Suprapubic skin (tissue), 4 donors: ENCODE data around the gene PRKAG3. TPM values are rescaled to one million over a fixed set of nuclear protein-coding genes. Genes with fewer than 3 reads are reported as not detected.

ENCODE experiments used
- DNase-seq, 2 donors: peaks; one replicate each; pipeline ENCODE4 v3.0.0-alpha.2; 2019; ENCODE audit warnings: low spot score in 2 of 2
- H3K27ac ChIP-seq: fragments of 200-600 bp; sonication (generic); one replicate; pipeline ENCODE4 v1.5.1; 2019
- H3K27me3 ChIP-seq: fragments of 200-600 bp; sonication (generic); one replicate; pipeline ENCODE4 v1.5.1; 2019
- H3K36me3 ChIP-seq: fragments of 200-600 bp; sonication (generic); one replicate; pipeline ENCODE4 v1.5.1; 2019
- H3K4me1 ChIP-seq: fragments of 200-600 bp; sonication (generic); one replicate; pipeline ENCODE4 v1.5.1; 2019
- H3K4me3 ChIP-seq: fragments of 200-600 bp; sonication (generic); one replicate; pipeline ENCODE4 v1.5.1; 2019; ENCODE audit warnings: mild to moderate bottlenecking
- H3K9me3 ChIP-seq: fragments of 200-600 bp; sonication (generic); one replicate; pipeline ENCODE4 v1.5.1; 2019
- EP300 ChIP-seq: sonication (generic); formaldehyde crosslinking; IDR thresholded peaks from one replicate; pipeline ENCODE4 v1.6.1; 2017; ENCODE audit warnings: antibody characterized with exemption
- POLR2A ChIP-seq, 2 donors: fragments of 450-650 bp; IDR thresholded peaks; one replicate each; pipeline ENCODE4 v1.6.1; 2017; ENCODE audit warnings: antibody characterized with exemption in 2 of 2, mild to moderate bottlenecking in 2 of 2, moderate library complexity in 2 of 2
- POLR2AphosphoS5 ChIP-seq, 3 donors: sonication (generic); formaldehyde crosslinking; IDR thresholded peaks; one replicate each; pipeline ENCODE4 v1.6.1; 2017; ENCODE audit warnings: antibody characterized with exemption in 3 of 3
- WGBS: methylation state at CpG from one replicate; pipeline ENCODE4 v1.1.5; 2018; 5-methylcytosine and 5-hydroxymethylcytosine counted together
- total RNA-seq, 4 donors: library from RNA; depleted of rRNA; stranded (reverse); fragments of >200 nt; gene quantifications; one replicate each; pipeline ENCODE4 v1.1.0, GENCODE V29; 2016
- TF ChIP-seq, protein P1 (sequence below), 2 donors: fragments of 200-600 bp in 1 of 2; fragments of 450-650 bp in 1 of 2; sonication (generic) in 1 of 2; IDR thresholded peaks; one replicate each; pipeline ENCODE4 v1.5.1; 2016 to 2019; ENCODE audit warnings: antibody characterized with exemption in 2 of 2, mild to moderate bottlenecking in 1 of 2, moderate library complexity in 1 of 2

The PRKAG3 gene
- total RNA-seq, 4 donors from 2014 or later, result 0.26 TPM; not detected in 3

DNA sequence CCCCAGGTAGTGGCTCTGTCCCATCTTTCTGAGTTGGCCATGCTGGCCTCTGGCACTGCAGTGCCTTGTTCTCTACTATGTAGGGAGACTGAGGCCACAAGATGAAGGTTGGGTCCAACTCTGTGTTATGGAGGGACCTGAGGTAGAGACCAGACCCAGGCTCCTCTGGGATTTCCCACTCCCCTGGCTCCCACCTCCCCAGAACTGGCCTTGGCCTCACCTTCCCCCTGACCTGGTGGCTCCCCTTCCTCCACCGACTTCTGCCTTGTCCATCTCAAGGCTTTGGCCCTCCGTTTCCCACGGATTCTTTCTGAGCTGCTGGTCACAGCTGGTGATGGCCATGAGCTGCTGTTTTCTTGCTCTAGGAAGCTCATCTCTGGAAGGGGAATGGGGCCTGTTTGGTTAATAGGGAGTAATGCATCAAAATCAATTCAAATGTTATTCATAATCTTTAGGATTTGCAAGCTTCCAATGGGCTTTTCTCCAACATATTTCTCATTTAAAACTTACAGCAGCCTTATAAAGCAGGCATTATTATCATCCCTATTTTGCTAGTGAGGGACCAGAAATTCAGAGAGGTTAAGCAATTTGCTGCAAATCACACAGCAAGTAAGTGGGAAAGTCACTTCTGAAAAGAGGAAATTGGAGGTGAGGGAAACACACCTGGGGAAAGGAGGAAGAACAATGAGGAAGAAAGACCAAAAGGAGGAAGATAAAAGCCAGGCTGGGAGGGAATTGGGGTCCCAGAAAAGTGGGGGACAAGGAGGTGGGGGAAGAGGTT, 887 bp downstream of the PRKAG3 start:
- H3K27me3 ChIP-seq, result no peaks in the 10 kb centered on the region
- H3K4me3 ChIP-seq, result no peak overlapping the region
- no peaks in the 10 kb centered on the region for H3K9me3 ChIP-seq
- no peaks in the 10 kb centered on the region for H3K36me3 ChIP-seq
- DNase-seq, result no peak
- WGBS, result 84% methylated on average over 3 of the region's 3 CpGs
- peak overlapping the region; percentile 82 for H3K27ac ChIP-seq
- TF ChIP-seq POLR2AphosphoS5 (IDR thresholded peaks at IDR 0.05) (no peak), EP300 (no peak), POLR2A (IDR thresholded peaks at IDR 0.05) (no peak)
- TF ChIP-seq, protein P1, sequence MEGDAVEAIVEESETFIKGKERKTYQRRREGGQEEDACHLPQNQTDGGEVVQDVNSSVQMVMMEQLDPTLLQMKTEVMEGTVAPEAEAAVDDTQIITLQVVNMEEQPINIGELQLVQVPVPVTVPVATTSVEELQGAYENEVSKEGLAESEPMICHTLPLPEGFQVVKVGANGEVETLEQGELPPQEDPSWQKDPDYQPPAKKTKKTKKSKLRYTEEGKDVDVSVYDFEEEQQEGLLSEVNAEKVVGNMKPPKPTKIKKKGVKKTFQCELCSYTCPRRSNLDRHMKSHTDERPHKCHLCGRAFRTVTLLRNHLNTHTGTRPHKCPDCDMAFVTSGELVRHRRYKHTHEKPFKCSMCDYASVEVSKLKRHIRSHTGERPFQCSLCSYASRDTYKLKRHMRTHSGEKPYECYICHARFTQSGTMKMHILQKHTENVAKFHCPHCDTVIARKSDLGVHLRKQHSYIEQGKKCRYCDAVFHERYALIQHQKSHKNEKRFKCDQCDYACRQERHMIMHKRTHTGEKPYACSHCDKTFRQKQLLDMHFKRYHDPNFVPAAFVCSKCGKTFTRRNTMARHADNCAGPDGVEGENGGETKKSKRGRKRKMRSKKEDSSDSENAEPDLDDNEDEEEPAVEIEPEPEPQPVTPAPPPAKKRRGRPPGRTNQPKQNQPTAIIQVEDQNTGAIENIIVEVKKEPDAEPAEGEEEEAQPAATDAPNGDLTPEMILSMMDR (IDR thresholded peaks at IDR 0.05), result no peak
- peaks cover 36% of the 10 kb centered on the region for H3K4me1 ChIP-seq

DNA sequence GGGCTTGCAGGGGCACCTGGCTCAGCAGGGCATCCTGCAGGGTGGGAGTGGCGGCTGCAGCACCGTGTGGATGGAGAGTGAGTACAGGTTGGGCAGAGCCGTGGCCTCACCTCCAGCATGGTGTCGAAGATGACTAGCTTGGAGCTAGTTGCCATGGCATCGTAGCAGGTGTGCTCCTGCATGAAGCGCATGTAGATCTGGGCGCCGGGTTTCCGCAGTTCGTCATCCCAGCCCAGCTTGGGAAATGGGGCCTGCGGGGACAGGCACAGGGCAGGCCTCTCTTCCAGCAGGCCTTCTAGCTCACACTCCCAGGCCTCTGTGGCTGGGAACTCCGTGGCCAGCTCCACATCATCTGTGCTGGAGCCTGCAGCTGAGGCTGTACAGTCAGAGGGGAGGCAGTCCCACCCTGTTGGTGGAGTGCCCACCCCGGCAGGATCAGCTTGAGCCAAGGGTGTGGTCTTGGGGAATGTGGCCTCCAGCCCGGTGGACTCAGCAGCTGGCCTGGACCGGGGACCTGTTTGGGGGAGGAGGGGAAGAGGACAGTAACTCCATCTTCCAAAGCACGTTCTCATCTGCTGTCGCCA, 1.6 kb downstream of the PRKAG3 start:
- peaks cover 36% of the 10 kb centered on the region for H3K4me1 ChIP-seq
- 59% methylated on average over 6 of the region's 17 CpGs for WGBS
- no peak for DNase-seq
- H3K9me3 ChIP-seq, result no peaks in the 10 kb centered on the region
- peak overlapping the region; percentile 6 for H3K27ac ChIP-seq
- no peaks in the 10 kb centered on the region for H3K27me3 ChIP-seq
- TF ChIP-seq POLR2A (IDR thresholded peaks at IDR 0.05), result no peak
- TF ChIP-seq, protein P1 (IDR thresholded peaks at IDR 0.05), result no peak
- no peak for TF ChIP-seq EP300
- no peak overlapping the region for H3K4me3 ChIP-seq
- H3K36me3 ChIP-seq, result no peaks in the 10 kb centered on the region

DNA sequence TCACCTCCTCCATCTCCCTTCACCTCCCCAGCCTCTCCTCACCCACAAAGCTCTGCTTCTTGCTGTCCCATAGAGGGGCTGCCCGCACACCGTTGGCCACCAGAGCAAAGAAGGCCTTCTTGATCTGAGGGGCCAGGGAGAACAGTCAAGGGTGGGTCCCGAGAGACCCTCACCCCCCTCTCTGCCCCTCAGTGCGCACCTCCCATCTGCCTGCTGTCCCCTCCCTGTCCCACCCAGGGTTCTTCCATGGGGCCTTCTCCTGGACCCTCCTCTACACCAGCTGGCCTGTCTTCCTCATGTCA, 3.2 kb downstream of the PRKAG3 start:
- Histone ChIP-seq H3K27ac (no peak overlapping the region), H3K4me3 (no peak overlapping the region), H3K4me1 (peaks cover 33% of the 10 kb centered on the region), H3K36me3 (no peaks in the 10 kb centered on the region), H3K27me3 (no peaks in the 10 kb centered on the region), H3K9me3 (no peaks in the 10 kb centered on the region)
- TF ChIP-seq POLR2A (IDR thresholded peaks at IDR 0.05), result no peak
- no peak for TF ChIP-seq EP300
- TF ChIP-seq, protein P1 (IDR thresholded peaks at IDR 0.05), result no peak
- no peak for TF ChIP-seq POLR2AphosphoS5 (IDR thresholded peaks at IDR 0.05)
- 90% methylated on average over 4 of the region's 4 CpGs for WGBS
- no peak for DNase-seq

DNA sequence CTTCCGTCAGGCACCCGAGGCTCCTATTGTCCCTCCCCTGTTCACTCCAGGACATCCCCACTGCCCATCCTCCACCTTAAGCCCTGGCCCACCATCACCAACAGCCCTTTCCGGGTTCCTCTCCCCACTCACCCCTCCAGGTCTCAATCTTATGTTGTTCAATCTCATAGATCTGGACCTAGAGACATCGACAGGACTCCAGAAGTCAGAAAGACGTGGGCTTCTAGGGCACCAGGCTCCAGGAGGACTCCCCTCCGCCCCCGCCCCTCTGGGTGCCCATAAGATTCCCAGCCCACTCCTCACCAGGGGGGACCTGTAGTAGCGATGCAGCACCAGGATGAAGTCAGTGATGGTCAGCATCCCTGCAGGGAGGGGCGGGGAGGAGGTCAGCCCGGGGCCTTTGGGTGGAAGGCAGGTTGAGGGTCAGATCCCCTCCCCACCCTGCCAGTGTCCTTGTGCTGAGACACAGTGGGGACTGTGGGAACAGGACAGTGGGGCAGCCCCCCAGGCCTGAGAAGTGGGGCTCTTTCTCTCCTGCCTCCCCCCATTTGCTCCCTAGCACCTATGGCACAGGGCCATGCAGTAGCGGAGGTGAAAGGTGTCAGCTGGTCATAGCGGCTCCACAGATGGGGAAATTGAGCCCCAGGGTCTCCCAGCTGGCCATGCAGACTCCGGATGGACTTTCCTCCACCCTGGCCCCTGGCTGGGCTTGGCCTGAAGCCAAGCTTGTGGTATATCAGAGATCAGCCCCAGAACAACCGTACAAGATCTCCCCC, 3.7 kb downstream of the PRKAG3 start:
- TF ChIP-seq POLR2A (IDR thresholded peaks at IDR 0.05) (no peak), EP300 (no peak), POLR2AphosphoS5 (IDR thresholded peaks at IDR 0.05) (no peak)
- TF ChIP-seq, protein P1 (IDR thresholded peaks at IDR 0.05), result no peak
- Histone ChIP-seq H3K27me3 (no peaks in the 10 kb centered on the region), H3K9me3 (no peaks in the 10 kb centered on the region), H3K4me1 (peaks cover 28% of the 10 kb centered on the region), H3K27ac (no peak overlapping the region), H3K36me3 (no peaks in the 10 kb centered on the region), H3K4me3 (no peak overlapping the region)
- no peak for DNase-seq
- 81% methylated on average over 11 of the region's 14 CpGs for WGBS

DNA sequence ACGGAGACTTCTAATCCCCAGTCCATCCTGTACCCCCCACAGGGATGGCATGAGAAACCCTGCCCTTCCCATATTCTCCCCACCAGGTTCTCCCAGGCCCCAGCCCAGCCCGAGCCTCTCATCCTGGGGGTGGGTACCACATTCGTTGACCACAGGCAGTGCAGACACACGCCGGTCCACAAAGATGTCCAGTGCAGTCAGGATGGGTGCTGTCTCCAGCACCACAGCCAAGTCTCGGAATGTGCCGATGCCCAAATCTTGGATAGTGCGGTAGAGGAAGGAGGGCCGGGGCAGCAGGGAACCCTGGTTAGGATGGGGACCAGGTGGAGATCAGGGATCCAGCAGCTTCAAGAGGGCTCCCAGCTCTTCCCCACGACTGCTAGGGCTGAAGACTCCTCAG, 4.8 kb downstream of the PRKAG3 start:
- no peaks in the 10 kb centered on the region for H3K36me3 ChIP-seq
- no peak overlapping the region for H3K4me3 ChIP-seq
- H3K27me3 ChIP-seq, result no peaks in the 10 kb centered on the region
- no peak for DNase-seq
- peaks cover 17% of the 10 kb centered on the region for H3K4me1 ChIP-seq
- no peak overlapping the region for H3K27ac ChIP-seq
- 92% methylated on average over 4 of the region's 10 CpGs for WGBS
- H3K9me3 ChIP-seq, result no peaks in the 10 kb centered on the region
- TF ChIP-seq, protein P1 (IDR thresholded peaks at IDR 0.05), result no peak
- TF ChIP-seq POLR2A (IDR thresholded peaks at IDR 0.05) (no peak), POLR2AphosphoS5 (IDR thresholded peaks at IDR 0.05) (no peak), EP300 (no peak)
